Endodermal cell (in vitro differentiated cells): ENCODE data around the gene PFN3. TPM values are rescaled to one million over a fixed set of nuclear protein-coding genes. Genes with fewer than 3 reads are reported as not detected.

ENCODE experiments used
- DNase-seq: peaks from one replicate; pipeline ENCODE4 v3.0.0-alpha.2; 2017
- H3K27ac ChIP-seq: 2 replicates; pipeline ENCODE4 v1.5.1; 2013; ENCODE audit warnings: mild to moderate bottlenecking, low read depth, low read length, moderate library complexity
- H3K27me3 ChIP-seq: 2 replicates; pipeline ENCODE4 v1.6.1; 2013; ENCODE audit warnings: mild to moderate bottlenecking, low read length, moderate library complexity; ENCODE audit not compliant: insufficient read depth, control insufficient read depth, poor library complexity, severe bottlenecking
- H3K36me3 ChIP-seq: 2 replicates; pipeline ENCODE4 v1.7.0; 2013; ENCODE audit warnings: mild to moderate bottlenecking, low read length, moderate library complexity; ENCODE audit not compliant: control insufficient read depth, insufficient read depth
- H3K4me1 ChIP-seq: one replicate; pipeline ENCODE4 v1.7.0; 2013; ENCODE audit warnings: low read length; ENCODE audit not compliant: control insufficient read depth, insufficient read depth
- H3K4me3 ChIP-seq: 2 replicates; pipeline ENCODE4 v1.5.1; 2013; ENCODE audit warnings: mild to moderate bottlenecking, low read length, moderate library complexity
- H3K9ac ChIP-seq: 2 replicates; pipeline ENCODE4 v1.6.1; 2013; ENCODE audit warnings: mild to moderate bottlenecking, low read length, moderate library complexity; ENCODE audit not compliant: poor library complexity, severe bottlenecking; ENCODE audit errors: extremely low read depth
- H3K9me3 ChIP-seq: 2 replicates; pipeline ENCODE4 v1.6.1; 2013; ENCODE audit warnings: mild to moderate bottlenecking, low read length, moderate library complexity; ENCODE audit not compliant: control insufficient read depth
- H3K27ac Mint-ChIP-seq: 2 replicates; pipeline ENCODE4 v1.8.0; 2020; ENCODE audit warnings: mixed read lengths
- H3K27me3 Mint-ChIP-seq: 2 replicates; pipeline ENCODE4 v1.8.0; 2021; ENCODE audit warnings: mild to moderate bottlenecking, mixed read lengths; ENCODE audit not compliant: insufficient read depth
- H3K36me3 Mint-ChIP-seq: 2 replicates; pipeline ENCODE4 v1.8.0; 2020; ENCODE audit warnings: low read depth, mixed read lengths
- H3K4me1 Mint-ChIP-seq: 2 replicates; pipeline ENCODE4 v1.8.0; 2020; ENCODE audit warnings: mixed read lengths
- H3K4me3 Mint-ChIP-seq: 2 replicates; pipeline ENCODE4 v1.8.0; 2020; ENCODE audit warnings: mild to moderate bottlenecking, moderate library complexity, mixed read lengths
- H3K9me3 Mint-ChIP-seq: 2 replicates; pipeline ENCODE4 v1.8.0; 2020; ENCODE audit warnings: mild to moderate bottlenecking, mixed read lengths
- WGBS, 2 experiments: methylation state at CpG; one replicate each; pipeline versions ENCODE4 v1.1.5 to v1.1.7; 2013; ENCODE audit warnings: missing lambda C conversion rate in 2 of 2, mixed read lengths in 1 of 2; ENCODE audit not compliant: insufficient coverage in 1 of 2, insufficient read length in 1 of 2; 5-methylcytosine and 5-hydroxymethylcytosine counted together
- total RNA-seq, 2 donors: library from RNA; stranded (reverse); fragmentation: NEBNext Ultra II Directional in 1 of 2; extraction: Animal tissue kit (Norgen Biotek cat#: 25700) in 1 of 2; gene quantifications; 2 replicates in 1 of 2; 3 replicates in 1 of 2; pipeline ENCODE4 v1.2.1, GENCODE V29; 2021
- TF ChIP-seq, protein P1 (sequence below): fragments of 200-600 bp; sonication (generic); conservative IDR thresholded peaks from 2 replicates; pipeline ENCODE4 v1.5.0; 2021; ENCODE audit warnings: antibody characterized with exemption, mild to moderate bottlenecking

Gene PFN3
- total RNA-seq, 2 donors from 2014 or later: not detected

DNA sequence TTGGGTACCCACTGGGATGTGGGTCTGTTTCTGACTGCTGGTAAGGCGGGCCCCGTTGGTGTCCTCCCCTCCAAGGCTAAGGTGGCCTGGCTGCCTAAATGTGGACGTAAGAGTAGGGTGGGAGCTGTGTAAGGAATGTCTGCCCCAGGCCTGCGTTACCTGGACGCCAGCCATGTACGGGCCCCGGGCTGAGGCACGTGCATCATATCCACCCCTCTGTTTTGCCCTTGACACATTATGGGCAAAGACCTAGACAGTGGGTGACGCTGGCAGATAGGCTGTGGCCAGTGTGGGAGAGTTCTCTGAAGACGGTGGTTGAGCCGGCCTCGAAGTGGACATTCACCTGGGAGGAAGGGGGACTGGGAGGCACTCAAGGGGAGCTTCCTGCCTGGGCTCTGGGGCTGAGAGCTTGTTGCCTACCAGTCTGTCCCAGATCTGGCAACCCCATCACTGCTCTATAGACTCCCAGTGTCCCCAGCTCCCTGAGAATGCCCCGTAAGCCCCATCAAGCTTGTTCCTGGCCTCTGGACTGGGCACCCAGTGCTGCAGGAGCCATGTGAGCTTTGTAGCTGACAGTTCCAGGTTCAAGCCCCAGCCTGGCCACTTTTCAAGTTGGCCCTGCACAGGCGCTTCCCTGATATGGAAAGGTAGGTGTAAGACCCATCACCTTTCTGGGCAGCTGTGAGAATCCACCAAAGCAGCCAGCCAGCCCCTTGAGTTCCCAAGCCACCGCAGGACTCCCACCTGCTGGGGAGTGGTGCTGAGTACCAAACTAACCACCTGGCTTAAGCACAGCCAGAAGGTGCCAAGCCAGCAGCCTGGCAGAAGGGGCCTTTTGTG lies 42.9 kb upstream of the PFN3 start:
- H3K4me3 Mint-ChIP-seq: no peak overlapping the region
- DNase-seq: no peak
- H3K4me1 ChIP-seq: peaks cover 3% of the 10 kb centered on the region
- H3K36me3 Mint-ChIP-seq: peaks cover 16% of the 10 kb centered on the region
- no peak overlapping the region for H3K4me3 ChIP-seq
- H3K4me1 Mint-ChIP-seq: peaks cover 8% of the 10 kb centered on the region
- TF ChIP-seq, protein P1, sequence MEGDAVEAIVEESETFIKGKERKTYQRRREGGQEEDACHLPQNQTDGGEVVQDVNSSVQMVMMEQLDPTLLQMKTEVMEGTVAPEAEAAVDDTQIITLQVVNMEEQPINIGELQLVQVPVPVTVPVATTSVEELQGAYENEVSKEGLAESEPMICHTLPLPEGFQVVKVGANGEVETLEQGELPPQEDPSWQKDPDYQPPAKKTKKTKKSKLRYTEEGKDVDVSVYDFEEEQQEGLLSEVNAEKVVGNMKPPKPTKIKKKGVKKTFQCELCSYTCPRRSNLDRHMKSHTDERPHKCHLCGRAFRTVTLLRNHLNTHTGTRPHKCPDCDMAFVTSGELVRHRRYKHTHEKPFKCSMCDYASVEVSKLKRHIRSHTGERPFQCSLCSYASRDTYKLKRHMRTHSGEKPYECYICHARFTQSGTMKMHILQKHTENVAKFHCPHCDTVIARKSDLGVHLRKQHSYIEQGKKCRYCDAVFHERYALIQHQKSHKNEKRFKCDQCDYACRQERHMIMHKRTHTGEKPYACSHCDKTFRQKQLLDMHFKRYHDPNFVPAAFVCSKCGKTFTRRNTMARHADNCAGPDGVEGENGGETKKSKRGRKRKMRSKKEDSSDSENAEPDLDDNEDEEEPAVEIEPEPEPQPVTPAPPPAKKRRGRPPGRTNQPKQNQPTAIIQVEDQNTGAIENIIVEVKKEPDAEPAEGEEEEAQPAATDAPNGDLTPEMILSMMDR: no peak
- no peaks in the 10 kb centered on the region for H3K9me3 Mint-ChIP-seq
- H3K27ac Mint-ChIP-seq: no peak overlapping the region
- peaks cover 8% of the 10 kb centered on the region for H3K27me3 ChIP-seq
- H3K36me3 ChIP-seq: peaks cover 10% of the 10 kb centered on the region
- H3K9ac ChIP-seq: no peak overlapping the region
- peaks cover 31% of the 10 kb centered on the region for H3K27me3 Mint-ChIP-seq
- WGBS, 2 experiments: 92 to 97% methylated on average over 5 to 15 of the region's 15 CpGs
- H3K9me3 ChIP-seq: no peaks in the 10 kb centered on the region
- no peak overlapping the region for H3K27ac ChIP-seq

DNA sequence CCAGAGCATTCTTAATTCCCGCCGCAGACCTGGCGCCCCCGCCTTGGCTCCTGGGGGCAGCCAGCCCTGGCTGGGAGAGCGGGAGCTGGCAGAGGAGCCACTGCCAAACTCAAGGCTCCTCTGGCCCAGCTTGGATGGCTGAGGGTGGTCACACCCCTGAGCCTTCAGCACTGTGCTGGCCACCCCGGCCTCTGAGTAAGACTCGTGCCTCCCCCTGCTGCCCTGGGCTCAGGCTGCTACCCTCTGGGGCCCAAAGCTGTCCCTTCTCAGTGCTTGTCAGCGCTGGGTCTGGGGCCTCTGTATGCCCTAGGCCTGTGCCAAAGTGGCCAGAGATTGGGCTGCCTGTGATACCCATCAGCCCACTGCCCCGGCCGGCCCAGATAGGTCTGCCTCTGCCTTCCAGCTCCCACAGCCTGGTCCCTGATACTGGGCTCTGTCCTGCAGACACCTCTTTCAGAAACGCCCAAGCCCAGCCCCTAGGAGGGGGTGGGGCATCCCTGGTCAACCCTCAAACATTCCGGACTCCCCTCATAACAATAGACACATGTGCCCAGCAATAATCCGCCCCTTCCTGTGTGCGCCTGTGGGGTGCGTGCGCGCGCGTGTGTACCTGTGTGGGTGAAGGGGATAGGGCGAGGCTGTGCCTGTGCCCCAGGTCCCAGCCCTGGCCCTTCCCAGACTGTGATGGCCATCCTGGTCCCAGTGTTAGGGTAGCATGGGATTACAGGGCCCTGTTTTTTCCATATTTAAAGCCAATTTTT lies 41.8 kb upstream of the PFN3 start:
- peaks cover 8% of the 10 kb centered on the region for H3K4me1 Mint-ChIP-seq
- H3K4me3 Mint-ChIP-seq: no peak overlapping the region
- Histone ChIP-seq H3K9ac (no peak overlapping the region), H3K4me3 (no peak overlapping the region), H3K27ac (no peak overlapping the region), H3K27me3 (no peaks in the 10 kb centered on the region), H3K4me1 (peaks cover 3% of the 10 kb centered on the region), H3K9me3 (no peaks in the 10 kb centered on the region), H3K36me3 (peaks cover 17% of the 10 kb centered on the region)
- H3K9me3 Mint-ChIP-seq: no peaks in the 10 kb centered on the region
- DNase-seq: no peak
- peaks cover 27% of the 10 kb centered on the region for H3K36me3 Mint-ChIP-seq
- 93 to 95% methylated on average over 12 to 20 of the region's 20 CpGs for WGBS, 2 experiments
- TF ChIP-seq, protein P1: no peak
- no peak overlapping the region for H3K27ac Mint-ChIP-seq
- peaks cover 22% of the 10 kb centered on the region for H3K27me3 Mint-ChIP-seq

DNA sequence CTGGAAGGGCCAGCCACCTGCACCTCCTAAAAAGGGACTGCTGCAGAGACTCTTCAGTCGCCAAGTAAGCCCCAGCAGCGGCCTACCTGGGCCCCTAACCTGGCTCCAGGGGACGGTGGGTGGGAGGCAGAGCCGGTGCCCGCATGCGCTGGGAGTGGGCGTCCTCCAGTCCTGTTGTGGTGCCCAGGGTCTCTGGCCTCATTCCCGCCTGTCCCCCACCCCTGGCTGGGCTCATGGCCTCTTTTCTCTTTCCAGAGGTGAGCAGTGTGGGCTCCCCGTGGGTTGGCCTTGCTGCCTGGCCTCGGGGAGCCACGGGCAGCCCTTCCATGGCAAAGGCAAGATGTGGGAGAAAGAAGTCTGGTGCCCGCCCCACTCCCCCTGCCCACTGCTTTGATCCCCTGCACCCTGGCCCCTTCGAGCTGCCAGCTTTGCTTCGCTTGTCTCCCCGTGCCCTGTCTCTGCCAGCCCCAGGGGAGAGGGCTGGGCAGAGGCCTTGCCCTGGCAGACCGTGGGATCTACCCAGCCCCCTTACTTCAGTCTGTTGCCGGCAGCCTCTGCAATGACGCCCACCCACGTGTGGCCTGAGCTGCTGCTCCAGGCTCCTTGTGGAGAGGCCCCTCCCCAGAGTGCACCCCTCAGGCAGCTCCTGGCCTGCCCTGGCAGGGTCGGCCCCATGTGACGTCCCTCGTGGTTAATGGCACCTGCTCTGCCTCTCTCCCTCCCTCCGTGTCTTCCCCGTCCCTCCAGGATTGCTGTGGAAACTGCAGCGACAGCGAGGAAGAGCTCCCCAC lies 40.7 kb upstream of the PFN3 start:
- Histone ChIP-seq H3K4me1 (peaks cover 3% of the 10 kb centered on the region), H3K27ac (no peak overlapping the region), H3K4me3 (no peak overlapping the region), H3K36me3 (peaks cover 23% of the 10 kb centered on the region), H3K27me3 (no peaks in the 10 kb centered on the region), H3K9me3 (no peaks in the 10 kb centered on the region), H3K9ac (no peak overlapping the region)
- peaks cover 20% of the 10 kb centered on the region for H3K27me3 Mint-ChIP-seq
- H3K27ac Mint-ChIP-seq: no peak overlapping the region
- peaks cover 8% of the 10 kb centered on the region for H3K4me1 Mint-ChIP-seq
- no peaks in the 10 kb centered on the region for H3K9me3 Mint-ChIP-seq
- H3K36me3 Mint-ChIP-seq: peaks cover 32% of the 10 kb centered on the region
- DNase-seq: no peak
- TF ChIP-seq, protein P1: no peak
- no peak overlapping the region for H3K4me3 Mint-ChIP-seq
- WGBS, 2 experiments: 92 to 95% methylated on average over 13 to 26 of the region's 26 CpGs
